K562 (cell line): Measurements from ENCODE around the gene TBX6.

ENCODE experiments used
- FUS ChIP-seq: fragments of 200-400 bp; formaldehyde crosslinking; optimal IDR thresholded peaks from 2 replicates; pipeline ENCODE3; 2017; ENCODE audit warnings: low read depth, low read length
- KDM1A ChIP-seq, 2 experiments: fragments of 450-650 bp; IDR thresholded peaks; 2 replicates each; pipeline ENCODE4 v1.6.1; 2016; ENCODE audit warnings: mild to moderate bottlenecking in 2 of 2
- MCM3 ChIP-seq: fragments of 450-650 bp; IDR thresholded peaks from 2 replicates; pipeline ENCODE4 v1.6.1; 2016
- POLR2A ChIP-seq: fragments of 450-650 bp; conservative IDR thresholded peaks from 2 replicates; pipeline ENCODE4 v1.6.1; 2016
- TEAD4 ChIP-seq, 2 experiments: sonication (generic) in 1 of 2; formaldehyde crosslinking in 1 of 2; IDR thresholded peaks; 2 replicates each; pipeline versions ENCODE4 v1.6.1 to v1.8.0; 2012 to 2022; ENCODE audit warnings: borderline replicate concordance in 1 of 2, inconsistent platforms in 1 of 2, low read length in 1 of 2, mild to moderate bottlenecking in 1 of 2, missing genetic modification reagents in 1 of 2

GRCh38 chr16:30051518-30051917 lies 40.2 kb downstream of the TBX6 start:
- TF ChIP-seq KDM1A (IDR thresholded peaks at IDR 0.05) (no peak), MCM3 (no peak), FUS (no peak), POLR2A (no peak), TEAD4 (IDR thresholded peaks at IDR 0.05; ENCODE audit: low read length) (no peak), TEAD4 (CRISPR knock-in tag; IDR thresholded peaks at IDR 0.05; ENCODE audit: borderline replicate concordance) (no peak)
